BE2C (cell line): ENCODE measurements around the gene TCN2.

Source experiments
- DNase-seq: peaks from one replicate; pipeline ENCODE4 v3.0.0-alpha.2; 2020
- H3K27me3 ChIP-seq: fragments of 250-450 bp; sonication (Bioruptor Pico); 2 replicates; pipeline ENCODE4 v1.5.1; 2020; ENCODE audit warnings: mild to moderate bottlenecking
- H3K36me3 ChIP-seq: fragments of 250-450 bp; sonication (Bioruptor Pico); 2 replicates; pipeline ENCODE4 v1.5.1; 2020; ENCODE audit warnings: mild to moderate bottlenecking
- H3K4me1 ChIP-seq: fragments of 250-450 bp; sonication (Bioruptor Pico); 2 replicates; pipeline ENCODE4 v1.5.1; 2020
- H3K4me3 ChIP-seq: 2 replicates; pipeline ENCODE4 v1.5.1; 2011; ENCODE audit warnings: low read depth, low read length
- H3K9me3 ChIP-seq: fragments of 250-450 bp; sonication (Bioruptor Pico); 2 replicates; pipeline ENCODE4 v1.5.1; 2020
- CTCF ChIP-seq: IDR thresholded peaks from 2 replicates; pipeline ENCODE4 v1.5.1; 2012; ENCODE audit warnings: mild to moderate bottlenecking, low read depth, low read length

The TCN2 gene

GRCh38 chr22:30664798-30665197 is 57.8 kb downstream of the TCN2 start:
- no peak for DNase-seq
- no peaks in the 10 kb centered on the region for H3K27me3 ChIP-seq
- TF ChIP-seq CTCF = no peak
- H3K36me3 ChIP-seq = no peaks in the 10 kb centered on the region
- H3K4me3 ChIP-seq = no peak overlapping the region
- no peaks in the 10 kb centered on the region for H3K9me3 ChIP-seq
- no peaks in the 10 kb centered on the region for H3K4me1 ChIP-seq

GRCh38 chr22:30665266-30665665 is 58.3 kb downstream of the TCN2 start:
- TF ChIP-seq CTCF = no peak

GRCh38 chr22:30665786-30666185 is 58.8 kb downstream of the TCN2 start:
- H3K9me3 ChIP-seq = no peaks in the 10 kb centered on the region
- no peaks in the 10 kb centered on the region for H3K36me3 ChIP-seq
- no peaks in the 10 kb centered on the region for H3K4me1 ChIP-seq
- H3K27me3 ChIP-seq = no peaks in the 10 kb centered on the region
- no peak for TF ChIP-seq CTCF
- no peak for DNase-seq
- H3K4me3 ChIP-seq = no peak overlapping the region

More at GRCh38 chr22:30665266-30665665, 58.3 kb downstream of the TCN2 start:
- Histone ChIP-seq H3K9me3 (no peaks in the 10 kb centered on the region), H3K4me1 (no peaks in the 10 kb centered on the region), H3K27me3 (no peaks in the 10 kb centered on the region), H3K36me3 (no peaks in the 10 kb centered on the region), H3K4me3 (no peak overlapping the region)
- DNase-seq = no peak

DNA sequence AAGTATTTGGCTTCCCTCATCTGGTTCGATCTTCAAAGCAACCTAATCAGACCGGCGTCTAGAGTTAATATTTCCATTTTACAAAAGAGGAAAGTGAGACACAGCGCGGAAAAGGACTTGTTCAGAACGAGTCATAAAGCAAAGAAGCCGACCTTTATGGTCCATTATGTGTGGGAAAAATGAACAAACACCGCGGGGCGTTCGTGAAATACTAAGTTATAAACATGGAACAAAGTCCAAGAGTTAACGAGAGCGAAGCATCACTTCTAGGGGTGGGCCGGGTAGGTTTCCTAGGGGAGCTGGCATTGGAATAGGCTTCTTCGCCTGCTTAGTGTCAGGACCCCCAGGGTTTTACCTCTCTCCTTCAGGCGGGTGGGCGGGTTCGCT is 60.1 kb downstream of the TCN2 start:
- H3K4me3 ChIP-seq = peak overlapping the region; percentile 84
- no peak for TF ChIP-seq CTCF
- no peak for DNase-seq
- no peaks in the 10 kb centered on the region for H3K9me3 ChIP-seq
- H3K27me3 ChIP-seq = no peaks in the 10 kb centered on the region
- H3K36me3 ChIP-seq = no peaks in the 10 kb centered on the region
- H3K4me1 ChIP-seq = no peaks in the 10 kb centered on the region

- TF ChIP-seq CTCF = peak; percentile 34
- no peaks in the 10 kb centered on the region for H3K36me3 ChIP-seq
- no peaks in the 10 kb centered on the region for H3K4me1 ChIP-seq
- H3K27me3 ChIP-seq = no peaks in the 10 kb centered on the region
- no peaks in the 10 kb centered on the region for H3K9me3 ChIP-seq
- peak; percentile 97 for DNase-seq
- peak within 1 kb of the TSS; percentile 84 for H3K4me3 ChIP-seq
Observed at GRCh38 chr22:30667494-30668385, 60.8 kb downstream of the TCN2 start, which contains the start of gene DUSP18. DUSP18 (minus strand) TSS chr22:30667875; CDS start chr22:30664003, 3,872 bp downstream.

- peak overlapping the region; percentile 84 for H3K4me3 ChIP-seq
Observed at GRCh38 chr22:30668386-30668710, 61.4 kb downstream of the TCN2 start.

More at GRCh38 chr22:30668386-30668710, 61.4 kb downstream of the TCN2 start:
- Histone ChIP-seq H3K27me3 (no peaks in the 10 kb centered on the region), H3K36me3 (no peaks in the 10 kb centered on the region), H3K9me3 (no peaks in the 10 kb centered on the region), H3K4me1 (no peaks in the 10 kb centered on the region)
- no peak for DNase-seq
- TF ChIP-seq CTCF = no peak
